GM21786 (cell line): Measurements from ENCODE around the gene DHCR24.
A peak's percentile ranks its signal among the peaks of the same experiment; 100 is the strongest.
"Not testable (repeated sequence)": the region's sequence is repeated elsewhere in the genome, so short reads cannot be mapped to it uniquely, and the experiment has no call there.

Source experiments
- ATAC-seq: cut with Tn5 transposase; IDR thresholded peaks from one replicate; pipeline ENCODE4 v1.9.1; 2021; ENCODE audit not compliant: unreplicated experiment

Gene DHCR24

GRCh38 chr1:54886724-54887664 lies at the start of gene DHCR24:
Gene DHCR24 (minus strand): TSS chr1:54887195. CDS start chr1:54887119, 76 bp downstream.
- peak; percentile 90 for ATAC-seq

GRCh38 chr1:54936791-54937190 lies 49.8 kb upstream of the DHCR24 start:
- ATAC-seq = no peak

GRCh38 chr1:54934869-54935268 lies 47.9 kb upstream of the DHCR24 start:
- ATAC-seq = no peak

- ATAC-seq = not testable (repeated sequence)
Observed at GRCh38 chr1:54934081-54934480, 47.1 kb upstream of the DHCR24 start.

GRCh38 chr1:54931275-54931840 lies 44.4 kb upstream of the DHCR24 start:
- no peak for ATAC-seq

- ATAC-seq = no peak
Observed at GRCh38 chr1:54929700-54930099, 42.7 kb upstream of the DHCR24 start.

GRCh38 chr1:54928327-54928726 lies 41.3 kb upstream of the DHCR24 start:
- no peak for ATAC-seq

GRCh38 chr1:54927472-54928240 lies 40.7 kb upstream of the DHCR24 start:
- ATAC-seq = no peak

GRCh38 chr1:54926970-54927369 lies 40.0 kb upstream of the DHCR24 start:
- no peak for ATAC-seq

- ATAC-seq = no peak
Observed at GRCh38 chr1:54922921-54923421, 36.0 kb upstream of the DHCR24 start.

GRCh38 chr1:54922040-54922761 lies 35.2 kb upstream of the DHCR24 start:
- ATAC-seq = no peak

- ATAC-seq = no peak
Observed at GRCh38 chr1:54919367-54920359, 32.7 kb upstream of the DHCR24 start.

GRCh38 chr1:54911076-54911475 lies 24.1 kb upstream of the DHCR24 start:
- not testable (repeated sequence) for ATAC-seq

GRCh38 chr1:54906586-54906985 lies 19.6 kb upstream of the DHCR24 start:
- no peak for ATAC-seq

GRCh38 chr1:54904476-54905048 lies 17.6 kb upstream of the DHCR24 start:
- ATAC-seq = no peak

- ATAC-seq = no peak
Observed at GRCh38 chr1:54894271-54894670, 7.3 kb upstream of the DHCR24 start.

GRCh38 chr1:54892586-54892985 lies 5.6 kb upstream of the DHCR24 start:
- ATAC-seq = no peak

GRCh38 chr1:54889132-54889725 lies 2.2 kb upstream of the DHCR24 start:
- no peak for ATAC-seq
